Hepatocyte (in vitro differentiated cells): Measurements from ENCODE around the gene CCNK.

Experiments
- EZH2 ChIP-seq: fragments of 200-600 bp; sonication (generic); IDR thresholded peaks from 2 replicates; pipeline ENCODE4 v1.6.1; 2016; ENCODE audit warnings: antibody characterized with exemption, mild to moderate bottlenecking, borderline replicate concordance
- EZH2phosphoT487 ChIP-seq: fragments of 200-600 bp; sonication (generic); IDR thresholded peaks from one replicate; pipeline ENCODE4 v1.6.1; 2018; ENCODE audit warnings: antibody characterized with exemption, mild to moderate bottlenecking, low read depth, moderate library complexity; ENCODE audit not compliant: unreplicated experiment, severe bottlenecking
- TF ChIP-seq, protein P1 (sequence below): fragments of 200-600 bp; sonication (generic); IDR thresholded peaks from 2 replicates; pipeline ENCODE4 v1.5.1; 2016; ENCODE audit warnings: antibody characterized with exemption, mild to moderate bottlenecking; ENCODE audit not compliant: poor library complexity

DNA sequence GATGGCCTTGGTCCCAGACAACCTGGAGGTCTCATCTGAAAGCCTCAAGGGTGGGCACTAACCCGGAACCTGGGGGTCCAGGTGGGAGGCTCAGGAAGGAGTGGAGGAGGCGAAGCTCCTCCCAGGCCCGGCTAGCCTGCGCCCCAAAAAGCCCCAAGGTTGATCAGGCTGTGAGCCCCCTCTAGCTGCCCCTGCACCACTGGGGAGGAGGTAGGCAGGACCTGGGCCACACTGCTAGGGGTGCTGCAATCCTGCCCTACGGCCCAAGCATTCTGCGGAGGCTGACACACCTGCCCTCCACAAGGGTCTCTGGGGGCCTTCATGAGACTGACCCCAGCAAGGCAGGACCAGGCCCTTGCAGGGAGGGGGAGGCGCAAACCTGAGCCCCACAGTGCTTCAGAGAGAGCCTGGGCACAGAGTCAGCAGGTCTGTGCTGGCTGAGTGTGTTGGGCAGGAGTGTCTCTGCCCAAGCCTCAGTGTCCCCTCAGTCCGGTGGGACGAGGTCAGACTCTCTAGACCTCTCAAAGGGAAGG, 70.9 kb downstream of the CCNK start:
- TF ChIP-seq, protein P1, sequence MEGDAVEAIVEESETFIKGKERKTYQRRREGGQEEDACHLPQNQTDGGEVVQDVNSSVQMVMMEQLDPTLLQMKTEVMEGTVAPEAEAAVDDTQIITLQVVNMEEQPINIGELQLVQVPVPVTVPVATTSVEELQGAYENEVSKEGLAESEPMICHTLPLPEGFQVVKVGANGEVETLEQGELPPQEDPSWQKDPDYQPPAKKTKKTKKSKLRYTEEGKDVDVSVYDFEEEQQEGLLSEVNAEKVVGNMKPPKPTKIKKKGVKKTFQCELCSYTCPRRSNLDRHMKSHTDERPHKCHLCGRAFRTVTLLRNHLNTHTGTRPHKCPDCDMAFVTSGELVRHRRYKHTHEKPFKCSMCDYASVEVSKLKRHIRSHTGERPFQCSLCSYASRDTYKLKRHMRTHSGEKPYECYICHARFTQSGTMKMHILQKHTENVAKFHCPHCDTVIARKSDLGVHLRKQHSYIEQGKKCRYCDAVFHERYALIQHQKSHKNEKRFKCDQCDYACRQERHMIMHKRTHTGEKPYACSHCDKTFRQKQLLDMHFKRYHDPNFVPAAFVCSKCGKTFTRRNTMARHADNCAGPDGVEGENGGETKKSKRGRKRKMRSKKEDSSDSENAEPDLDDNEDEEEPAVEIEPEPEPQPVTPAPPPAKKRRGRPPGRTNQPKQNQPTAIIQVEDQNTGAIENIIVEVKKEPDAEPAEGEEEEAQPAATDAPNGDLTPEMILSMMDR, result no peak
- TF ChIP-seq EZH2phosphoT487, result no peak
- no peak for TF ChIP-seq EZH2
